Measurements from ENCODE around the gene HDGFL2.

Gene HDGFL2

GRCh38 chr19:4498694-4499093, 26.6 kb downstream of the HDGFL2 start:
- Histone ChIP-seq H3K27ac (ENCODE audit: low read depth, low read length) (no peak overlapping the region), H4K20me1 (ENCODE audit: control insufficient read depth, insufficient read depth, low read depth, low read length) (no peaks in the 10 kb centered on the region), H3K79me2 (ENCODE audit: control insufficient read depth, low read length) (no peaks in the 10 kb centered on the region), H3K27me3 (ENCODE audit: control insufficient read depth, low read length) (no peaks in the 10 kb centered on the region), H3K4me2 (ENCODE audit: low read length) (no peak overlapping the region), H3K4me1 (ENCODE audit: control insufficient read depth, low read length) (no peaks in the 10 kb centered on the region), H3K36me3 (ENCODE audit: control insufficient read depth, low read length) (peaks cover 20% of the 10 kb centered on the region; the same call in 1 of the 2 replicates), H3K9me3 (ENCODE audit: control insufficient read depth, insufficient read depth, low read length) (no peaks in the 10 kb centered on the region), H3F3A (ENCODE audit: control insufficient read depth, insufficient read depth) (no peaks in the 10 kb centered on the region), H3K9me2 (replicated peaks; ENCODE audit: control insufficient read depth, low read length) (no peaks in the 10 kb centered on the region), H3K4me3 (ENCODE audit: low read length) (no peak overlapping the region)
- TF ChIP-seq EZH2phosphoT487 (IDR thresholded peaks at IDR 0.05; ENCODE audit: borderline replicate concordance, low read length) (no peak), CTCF (IDR thresholded peaks at IDR 0.05; ENCODE audit: low read depth, low read length, poor library complexity, severe bottlenecking) (no peak)

GRCh38 chr19:4499318-4499717, 27.2 kb downstream of the HDGFL2 start:
- no peaks in the 10 kb centered on the region for H3K4me1 ChIP-seq (ENCODE audit: control insufficient read depth, low read length)
- no peak overlapping the region for H3K4me3 ChIP-seq (ENCODE audit: low read length)
- peaks cover 20% of the 10 kb centered on the region; the same call in 1 of the 2 replicates for H3K36me3 ChIP-seq (ENCODE audit: control insufficient read depth, low read length)
- no peaks in the 10 kb centered on the region for H3F3A ChIP-seq (ENCODE audit: control insufficient read depth, insufficient read depth)
- H3K79me2 ChIP-seq (ENCODE audit: control insufficient read depth, low read length): no peaks in the 10 kb centered on the region
- TF ChIP-seq EZH2phosphoT487 (IDR thresholded peaks at IDR 0.05; ENCODE audit: borderline replicate concordance, low read length): no peak
- no peaks in the 10 kb centered on the region for H3K9me3 ChIP-seq (ENCODE audit: control insufficient read depth, insufficient read depth, low read length)
- no peak overlapping the region for H3K4me2 ChIP-seq (ENCODE audit: low read length)
- no peaks in the 10 kb centered on the region for H4K20me1 ChIP-seq (ENCODE audit: control insufficient read depth, insufficient read depth, low read depth, low read length)
- no peaks in the 10 kb centered on the region for H3K9me2 ChIP-seq (replicated peaks; ENCODE audit: control insufficient read depth, low read length)
- no peak overlapping the region for H3K27ac ChIP-seq (ENCODE audit: low read depth, low read length)
- H3K27me3 ChIP-seq (ENCODE audit: control insufficient read depth, low read length): no peaks in the 10 kb centered on the region

GRCh38 chr19:4499855-4500254, 27.8 kb downstream of the HDGFL2 start:
- Histone ChIP-seq H4K20me1 (ENCODE audit: control insufficient read depth, insufficient read depth, low read depth, low read length) (no peaks in the 10 kb centered on the region), H3K9me3 (ENCODE audit: control insufficient read depth, insufficient read depth, low read length) (no peaks in the 10 kb centered on the region), H3K79me2 (ENCODE audit: control insufficient read depth, low read length) (no peaks in the 10 kb centered on the region), H3K27ac (ENCODE audit: low read depth, low read length) (no peak overlapping the region), H3K4me3 (ENCODE audit: low read length) (no peak overlapping the region), H3K4me1 (ENCODE audit: control insufficient read depth, low read length) (no peaks in the 10 kb centered on the region), H3F3A (ENCODE audit: control insufficient read depth, insufficient read depth) (no peaks in the 10 kb centered on the region), H3K9me2 (replicated peaks; ENCODE audit: control insufficient read depth, low read length) (no peaks in the 10 kb centered on the region), H3K4me2 (ENCODE audit: low read length) (no peak overlapping the region), H3K27me3 (ENCODE audit: control insufficient read depth, low read length) (no peaks in the 10 kb centered on the region), H3K36me3 (ENCODE audit: control insufficient read depth, low read length) (peaks cover 18% of the 10 kb centered on the region; the same call in 1 of the 2 replicates)
- TF ChIP-seq CTCF (IDR thresholded peaks at IDR 0.05; ENCODE audit: low read depth, low read length, poor library complexity, severe bottlenecking) (no peak), EZH2phosphoT487 (IDR thresholded peaks at IDR 0.05; ENCODE audit: borderline replicate concordance, low read length) (no peak)

GRCh38 chr19:4500841-4501591, 28.9 kb downstream of the HDGFL2 start:
- Histone ChIP-seq H3K27me3 (ENCODE audit: control insufficient read depth, low read length) (no peaks in the 10 kb centered on the region), H3F3A (ENCODE audit: control insufficient read depth, insufficient read depth) (no peaks in the 10 kb centered on the region), H3K9me2 (replicated peaks; ENCODE audit: control insufficient read depth, low read length) (no peaks in the 10 kb centered on the region), H4K20me1 (ENCODE audit: control insufficient read depth, insufficient read depth, low read depth, low read length) (no peaks in the 10 kb centered on the region), H3K27ac (ENCODE audit: low read depth, low read length) (no peak overlapping the region), H3K4me1 (ENCODE audit: control insufficient read depth, low read length) (no peaks in the 10 kb centered on the region), H3K4me3 (ENCODE audit: low read length) (no peak overlapping the region), H3K4me2 (ENCODE audit: low read length) (no peak overlapping the region), H3K79me2 (ENCODE audit: control insufficient read depth, low read length) (no peaks in the 10 kb centered on the region), H3K36me3 (ENCODE audit: control insufficient read depth, low read length) (peaks cover 13% of the 10 kb centered on the region; the same call in 1 of the 2 replicates), H3K9me3 (ENCODE audit: control insufficient read depth, insufficient read depth, low read length) (no peaks in the 10 kb centered on the region)
- TF ChIP-seq EZH2phosphoT487 (IDR thresholded peaks at IDR 0.05; ENCODE audit: borderline replicate concordance, low read length) (no peak), CTCF (IDR thresholded peaks at IDR 0.05; ENCODE audit: low read depth, low read length, poor library complexity, severe bottlenecking) (no peak)

Data from DOHH2 (cell line).